GM12892 (cell line): ENCODE results near the gene BRDT.

Experiments used
- POLR2A ChIP-seq: IDR thresholded peaks from 2 replicates; pipeline ENCODE4 v1.6.1; 2011; ENCODE audit warnings: low read depth, low read length, control low read depth
- POLR2AphosphoS5 ChIP-seq: IDR thresholded peaks from 2 replicates; pipeline ENCODE4 v1.6.1; 2011; ENCODE audit warnings: low read depth, low read length, control low read depth

- TF ChIP-seq POLR2A (no peak), POLR2AphosphoS5 (no peak)
These were observed 102.7 kb downstream of the BRDT start for GRCh38 chr1:92051948-92052347.
